Measurements from ENCODE around the gene CAVIN3.
"Not testable (repeated sequence)": the region's sequence is repeated elsewhere in the genome, so short reads cannot be mapped to it uniquely, and the experiment has no call there.

The CAVIN3 gene

DNA sequence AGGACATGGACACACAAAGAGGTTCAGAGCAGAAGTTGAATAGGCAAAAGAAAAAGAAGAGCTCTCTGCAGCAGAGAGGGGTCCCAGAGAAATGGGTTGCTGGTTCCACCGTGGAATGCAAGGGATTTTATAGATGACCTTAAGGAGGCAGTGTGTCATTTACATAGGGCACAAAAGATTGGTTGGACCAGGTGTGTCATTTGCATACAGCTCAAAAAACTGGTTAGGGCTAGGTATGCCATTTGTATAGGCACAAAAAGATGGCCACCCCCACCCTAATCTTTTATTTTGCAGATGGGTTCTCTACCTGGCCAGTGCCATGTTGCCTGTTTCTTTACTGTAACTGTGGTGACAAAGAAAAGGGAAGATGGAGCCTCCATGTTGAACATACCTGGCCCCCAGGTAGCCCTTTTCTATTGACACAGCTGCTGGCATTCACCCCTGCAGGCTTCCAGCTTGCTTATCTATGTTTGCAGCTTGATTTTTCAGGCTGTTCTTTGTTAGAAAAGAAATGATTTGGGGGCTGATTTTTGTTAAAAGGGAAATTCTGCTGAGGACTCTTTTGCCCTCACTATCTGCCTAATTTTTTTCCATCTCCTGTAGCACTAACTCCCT is 3.1 kb upstream of the CAVIN3 start:
- DNase-seq = no peak

DNA sequence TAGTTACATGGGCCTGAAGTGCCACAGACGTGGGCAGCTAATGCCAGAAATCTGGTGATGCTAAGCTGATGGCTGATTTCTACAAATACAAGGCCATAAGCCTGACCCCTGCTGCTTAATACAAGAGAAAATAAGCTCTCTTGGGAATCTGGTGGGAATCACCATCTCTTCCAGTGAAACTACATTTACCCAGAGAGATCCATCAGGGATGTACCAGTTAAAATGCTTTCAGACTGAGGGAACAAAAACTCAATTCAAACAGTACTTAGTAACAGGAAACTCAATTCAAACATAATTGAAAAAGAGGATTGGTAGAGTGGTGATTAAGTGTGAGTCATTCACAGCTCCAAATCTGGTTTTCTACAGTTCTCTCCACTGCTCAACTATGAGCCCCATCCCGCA is 1.7 kb upstream of the CAVIN3 start:
- DNase-seq = no peak

DNA sequence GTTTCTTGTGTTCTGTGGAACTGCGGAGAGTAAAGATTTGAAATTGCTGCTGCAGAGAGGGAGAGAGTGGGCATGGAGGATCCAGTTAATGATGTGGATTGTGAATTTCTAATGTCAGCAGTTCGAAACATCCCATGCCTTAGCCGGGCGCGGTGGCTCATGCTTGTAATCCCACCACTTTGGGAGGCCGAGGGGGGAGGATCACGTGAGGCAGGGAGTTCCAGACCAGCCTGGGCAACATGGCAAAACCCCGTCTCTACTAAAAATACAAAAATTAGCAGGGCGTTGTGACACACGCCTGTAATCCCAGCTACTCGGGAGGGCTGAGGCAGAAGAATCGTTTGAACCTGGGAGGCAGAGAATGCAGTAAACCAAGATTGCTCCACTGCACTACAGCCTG is 1.1 kb upstream of the CAVIN3 start:
- no peak for DNase-seq

DNA sequence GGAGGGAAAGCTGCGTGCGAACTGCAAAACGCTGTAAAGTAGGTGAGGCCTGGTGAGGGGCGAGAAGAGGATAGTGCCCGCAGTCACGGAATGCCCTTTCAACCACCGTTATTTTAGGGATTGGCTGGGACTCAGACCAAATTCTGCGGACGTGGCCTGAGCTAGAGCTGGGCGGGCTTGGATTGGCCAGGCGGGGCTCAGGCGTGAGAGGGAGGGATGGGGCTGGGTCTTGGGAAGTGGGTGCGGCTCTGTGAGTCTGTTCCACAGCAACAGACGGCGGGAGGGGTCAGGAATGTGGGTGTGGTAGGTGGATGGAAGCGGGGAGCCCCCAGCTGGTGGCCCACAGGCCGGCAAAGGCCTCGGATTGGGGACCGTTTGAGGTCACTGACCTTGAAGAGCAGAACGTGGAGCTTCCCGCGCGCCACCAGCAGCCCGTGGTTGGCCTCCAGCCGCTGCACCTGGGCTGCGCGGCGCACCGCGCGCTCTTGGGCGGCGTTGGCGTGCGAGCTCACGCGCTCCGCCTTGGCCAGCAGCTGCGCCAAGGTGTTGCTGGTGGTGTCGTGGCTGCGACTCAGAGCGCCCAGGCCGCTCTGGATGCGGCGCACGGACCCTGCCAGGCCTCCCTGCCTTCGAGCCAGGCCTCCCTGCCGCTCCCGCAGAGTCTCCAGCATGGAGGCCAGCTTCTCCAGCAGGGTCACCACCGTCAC is 444 bp downstream of the CAVIN3 start:
- DNase-seq = no peak

DNA sequence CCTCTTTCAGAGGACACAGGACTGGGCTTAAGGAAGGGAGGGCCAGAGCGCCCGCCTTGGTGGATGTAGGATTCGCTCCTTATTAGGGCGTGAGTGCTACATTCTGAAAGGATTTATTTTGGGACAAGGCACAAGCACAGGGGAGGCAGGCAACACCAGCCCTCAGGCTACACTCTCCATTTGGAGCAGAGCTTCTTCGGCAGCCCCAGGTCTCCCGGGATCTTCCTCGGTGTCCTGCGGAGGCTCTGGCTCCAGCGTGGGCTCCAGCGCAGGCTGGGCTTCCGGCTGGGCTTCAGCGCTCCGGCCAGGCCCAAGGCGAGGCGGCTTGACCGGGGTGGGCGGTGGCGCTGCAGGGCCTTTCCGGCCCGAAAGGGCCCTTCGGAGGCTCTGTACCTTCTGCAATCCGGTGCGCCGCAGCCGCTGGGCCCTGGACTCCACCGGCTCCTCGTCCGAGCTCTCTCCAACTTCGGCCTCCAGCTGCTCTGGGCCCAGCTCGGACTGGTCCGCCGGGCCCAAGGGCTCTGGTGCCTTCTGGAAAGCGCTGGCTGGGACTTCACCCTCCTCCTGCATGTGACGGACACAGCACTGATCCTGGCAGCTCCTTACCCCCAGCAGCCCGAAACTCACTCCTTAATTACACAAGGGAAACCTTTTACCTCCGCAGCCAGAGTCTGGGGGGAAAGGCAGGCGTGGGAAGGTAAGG is 1.1 kb downstream of the CAVIN3 start:
- DNase-seq = no peak

DNA sequence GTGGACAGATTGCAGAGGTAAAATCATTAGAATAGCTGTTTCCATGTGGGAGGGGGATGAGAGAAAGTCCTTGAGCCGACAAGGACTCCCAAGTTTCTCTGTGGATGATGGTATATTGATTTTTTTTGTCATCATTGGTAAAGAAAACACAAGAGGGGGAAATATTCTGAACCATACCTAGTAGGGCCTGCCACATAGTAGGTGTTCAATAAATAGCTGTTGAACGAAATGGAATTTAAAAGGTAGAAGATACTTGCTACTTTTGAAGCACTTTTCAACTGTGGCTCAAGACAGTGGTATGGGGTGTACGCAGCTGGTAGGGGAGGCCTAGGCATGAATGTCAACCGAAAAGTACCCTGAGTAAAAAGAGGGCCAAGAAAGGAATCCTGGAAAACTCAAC is 2.1 kb downstream of the CAVIN3 start:
- DNase-seq = no peak

DNA sequence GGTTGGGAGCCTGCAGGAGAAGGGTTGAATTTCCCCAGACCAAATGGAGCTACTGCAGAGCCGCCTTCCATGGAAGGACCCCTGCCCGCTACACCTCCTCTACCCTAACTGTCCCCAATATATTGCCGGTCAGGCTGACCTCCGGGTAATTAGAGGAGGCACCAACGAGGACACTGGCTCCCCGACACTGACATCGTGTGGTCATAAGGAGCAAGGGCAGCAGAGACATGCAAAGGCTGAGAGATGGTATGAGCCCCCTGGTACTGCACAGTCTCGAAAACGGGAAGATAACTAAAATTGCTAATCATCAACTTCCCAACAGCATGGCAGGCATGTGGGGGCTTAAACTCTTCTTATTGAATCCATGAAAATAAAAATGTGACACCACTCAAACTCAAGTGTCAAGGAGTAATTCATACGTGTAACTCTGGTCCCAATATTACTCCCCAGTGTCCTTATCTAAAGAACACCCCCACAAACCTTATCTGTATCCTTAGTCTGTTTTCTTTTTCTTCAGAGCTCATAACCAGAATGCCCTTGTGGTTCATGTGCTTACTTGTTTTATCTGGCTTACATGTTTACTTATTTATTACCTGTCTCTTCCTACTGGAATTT is 4.4 kb downstream of the CAVIN3 start:
- DNase-seq = peak; percentile 30

DNA sequence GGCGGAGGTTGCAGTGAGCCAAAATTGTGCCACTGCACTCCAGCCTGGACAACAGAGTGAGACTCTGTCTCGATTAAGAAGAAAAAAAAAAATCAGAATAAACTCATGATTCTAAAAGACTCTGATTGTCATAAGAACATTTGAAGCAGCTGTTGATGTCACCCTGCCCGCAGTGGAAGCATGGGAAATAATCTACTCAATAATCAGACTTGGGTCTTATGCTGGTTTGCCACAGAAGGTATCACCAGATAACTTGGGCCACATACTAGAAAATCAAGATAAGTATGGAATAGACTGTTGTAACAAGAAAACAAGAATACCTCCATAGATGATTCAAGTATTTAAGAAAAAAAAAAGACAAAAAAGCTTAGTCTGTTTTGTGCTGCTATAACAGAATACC is 8.2 kb downstream of the CAVIN3 start:
- DNase-seq = no peak

DNA sequence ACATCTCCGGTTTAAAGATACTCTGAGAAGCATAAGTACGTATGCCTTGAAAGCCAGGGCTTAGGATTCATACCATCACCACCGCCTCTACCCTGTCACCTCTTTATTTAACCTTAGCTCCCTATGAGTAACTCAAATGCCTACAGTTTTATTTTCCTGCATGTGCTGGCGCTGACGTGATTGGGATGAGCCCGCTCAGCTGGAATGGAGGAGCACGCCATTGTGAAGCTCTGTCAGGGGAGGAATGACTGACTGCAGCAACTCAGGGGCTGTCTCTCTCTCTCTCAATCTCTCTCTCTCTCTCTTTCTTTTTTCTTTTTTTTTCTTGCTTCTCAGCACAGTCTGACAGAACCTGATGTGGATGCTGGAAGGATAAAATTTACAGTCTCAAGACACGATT is 12.4 kb downstream of the CAVIN3 start:
- no peak for DNase-seq

DNA sequence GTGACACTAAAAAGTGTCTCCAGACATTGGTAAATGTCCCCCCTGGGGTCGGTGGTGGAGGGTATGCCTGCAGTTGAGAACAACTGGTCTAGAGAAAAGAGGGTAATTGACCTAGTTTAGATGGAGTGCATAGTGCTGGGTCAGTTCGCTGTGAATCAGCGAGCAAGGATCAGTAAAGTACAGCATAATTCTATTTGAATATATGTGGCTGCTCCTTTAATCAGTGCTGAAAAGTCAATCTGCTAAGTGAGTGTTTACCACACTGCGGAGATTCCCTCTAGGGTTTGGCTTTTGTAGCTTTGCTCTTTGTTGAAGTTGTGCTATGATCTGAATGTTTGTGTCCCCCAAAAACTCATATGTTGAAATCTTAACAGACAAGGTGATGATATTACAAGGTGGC is 15.0 kb downstream of the CAVIN3 start:
- DNase-seq = no peak

DNA sequence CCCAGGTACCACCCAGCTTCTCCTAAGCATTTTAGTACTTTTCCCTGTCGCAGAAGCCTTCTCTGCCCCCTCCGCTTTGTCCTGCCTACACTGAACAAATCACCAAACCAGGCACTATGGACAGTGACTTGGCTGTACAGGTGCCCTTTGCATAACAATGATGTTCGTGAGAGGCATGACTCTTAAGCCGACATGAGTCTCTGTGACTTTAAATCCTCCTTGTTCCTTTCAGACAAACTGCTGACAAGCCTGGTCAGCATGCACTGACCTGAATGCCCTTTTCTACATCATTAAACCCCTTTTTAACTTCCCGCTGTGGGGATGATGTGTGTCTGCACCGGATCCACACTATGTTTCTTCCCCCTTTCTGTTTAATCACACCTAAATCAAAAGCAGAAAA is 16.6 kb downstream of the CAVIN3 start:
- no peak for DNase-seq

DNA sequence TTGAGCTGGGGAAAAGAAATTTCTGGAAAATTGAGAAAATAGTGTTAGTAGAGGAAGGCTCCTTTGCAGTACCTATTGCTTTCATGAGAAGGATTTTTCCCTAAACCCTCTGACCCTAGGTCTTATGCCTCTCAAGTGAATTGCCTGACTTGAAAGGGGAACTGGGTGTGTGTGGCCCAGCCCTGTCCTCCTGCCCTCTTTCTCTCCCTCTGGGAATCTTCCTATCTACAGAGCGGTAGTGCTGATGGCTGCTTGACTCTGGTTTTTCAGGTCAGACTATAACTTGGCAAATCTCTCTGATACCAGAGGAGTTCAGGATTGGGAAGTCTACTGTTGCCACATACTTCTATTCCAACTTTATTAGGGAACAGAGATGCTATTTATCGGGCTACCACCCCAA is 19.2 kb downstream of the CAVIN3 start:
- no peak for DNase-seq

DNA sequence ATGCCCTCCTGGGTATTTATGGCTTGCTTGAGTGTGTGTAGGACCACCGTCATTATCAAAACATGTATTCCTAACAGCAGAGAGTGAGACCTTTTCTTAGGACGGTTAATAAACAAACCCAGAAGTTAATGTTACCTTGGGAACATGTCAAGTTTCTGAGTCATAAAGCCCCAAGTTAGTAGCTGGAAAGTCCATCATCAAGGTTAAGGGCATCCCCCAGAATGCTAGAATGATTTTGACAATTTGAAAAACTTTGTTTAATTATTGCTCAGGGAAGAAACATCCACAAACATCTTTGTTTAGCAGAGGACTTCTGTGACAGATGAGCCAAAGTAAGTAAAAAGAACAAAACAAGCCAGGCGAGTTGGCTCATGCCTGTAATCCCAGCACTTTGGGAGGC is 20.0 kb downstream of the CAVIN3 start:
- no peak for DNase-seq

DNA sequence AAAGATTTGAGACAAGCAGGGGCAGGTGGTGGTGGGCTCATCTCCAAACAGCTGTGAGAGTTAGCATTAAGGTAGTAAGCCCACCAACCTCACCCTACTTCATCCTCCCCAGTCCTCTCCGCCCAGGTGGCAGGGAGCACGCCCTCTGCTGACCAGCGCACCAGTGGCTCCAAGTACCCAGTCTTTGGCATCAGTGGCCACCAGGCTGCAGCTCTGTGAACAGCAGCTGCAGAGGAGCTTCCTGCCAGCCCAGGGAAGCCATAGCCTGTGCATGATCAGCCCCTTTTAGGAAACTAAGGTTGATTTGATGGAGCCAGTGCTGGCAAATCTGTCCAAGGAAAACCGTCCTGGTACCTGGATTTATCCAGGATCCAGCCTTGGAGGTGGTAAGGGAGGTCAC is 21.7 kb downstream of the CAVIN3 start:
- no peak for DNase-seq

DNA sequence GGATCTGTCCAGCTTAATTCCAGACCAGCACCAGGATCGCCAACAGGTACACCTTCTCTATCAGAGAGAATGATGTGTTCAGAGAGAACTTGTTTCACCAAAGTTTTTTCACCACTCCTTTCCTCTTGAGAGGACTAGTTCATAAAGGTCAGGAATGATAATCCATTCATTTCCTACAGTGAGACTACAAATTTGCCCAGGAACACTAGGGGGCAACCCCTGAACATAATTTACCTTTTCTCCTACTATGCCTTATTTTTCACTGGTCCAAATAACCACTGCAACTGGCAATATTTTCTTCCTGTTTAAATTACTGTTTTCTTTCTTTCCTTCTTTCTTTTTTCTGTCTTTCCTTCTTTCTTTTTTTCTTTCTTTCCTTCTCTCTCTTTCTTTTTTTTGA is 22.5 kb downstream of the CAVIN3 start:
- DNase-seq = no peak

DNA sequence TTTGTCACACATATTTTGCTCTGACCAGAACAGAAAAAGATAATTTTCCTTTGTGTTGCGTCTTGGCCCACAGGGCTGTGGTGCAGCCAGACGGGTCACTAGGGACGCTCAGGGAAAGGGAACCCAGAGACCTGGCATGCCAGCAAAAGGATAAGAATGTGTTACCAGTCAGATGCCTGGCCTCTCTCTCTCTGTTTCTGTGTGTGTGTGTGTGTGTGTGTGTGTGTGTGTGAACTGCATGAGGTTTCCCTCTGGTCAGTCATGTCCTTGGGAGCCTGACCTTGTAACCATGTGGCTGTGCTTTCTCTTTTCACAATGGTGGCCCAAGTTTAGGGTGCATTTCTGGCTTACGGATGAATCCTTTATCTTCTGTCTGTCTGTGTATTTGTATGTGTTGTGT is 35.3 kb downstream of the CAVIN3 start:
- no peak for DNase-seq

DNA sequence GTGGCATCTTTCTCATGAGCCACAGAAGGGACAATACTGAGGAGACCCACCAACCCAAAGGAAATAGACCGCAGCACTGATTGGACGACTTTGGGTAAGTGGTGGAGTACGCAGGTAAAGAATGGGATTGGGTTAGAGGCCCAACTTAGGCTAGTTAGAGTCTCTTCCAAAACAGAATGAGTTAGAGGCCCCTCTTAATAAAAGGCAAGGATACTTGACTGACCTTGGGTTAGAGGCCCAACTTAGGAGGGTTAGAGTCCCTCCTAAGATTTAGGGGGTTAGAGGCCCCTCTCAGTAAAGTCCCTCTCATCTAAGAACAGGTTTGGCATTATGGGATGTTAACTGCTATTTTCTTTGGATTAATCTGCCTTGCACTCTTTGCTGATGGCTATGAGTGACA is 36.1 kb downstream of the CAVIN3 start:
- DNase-seq = no peak

DNA sequence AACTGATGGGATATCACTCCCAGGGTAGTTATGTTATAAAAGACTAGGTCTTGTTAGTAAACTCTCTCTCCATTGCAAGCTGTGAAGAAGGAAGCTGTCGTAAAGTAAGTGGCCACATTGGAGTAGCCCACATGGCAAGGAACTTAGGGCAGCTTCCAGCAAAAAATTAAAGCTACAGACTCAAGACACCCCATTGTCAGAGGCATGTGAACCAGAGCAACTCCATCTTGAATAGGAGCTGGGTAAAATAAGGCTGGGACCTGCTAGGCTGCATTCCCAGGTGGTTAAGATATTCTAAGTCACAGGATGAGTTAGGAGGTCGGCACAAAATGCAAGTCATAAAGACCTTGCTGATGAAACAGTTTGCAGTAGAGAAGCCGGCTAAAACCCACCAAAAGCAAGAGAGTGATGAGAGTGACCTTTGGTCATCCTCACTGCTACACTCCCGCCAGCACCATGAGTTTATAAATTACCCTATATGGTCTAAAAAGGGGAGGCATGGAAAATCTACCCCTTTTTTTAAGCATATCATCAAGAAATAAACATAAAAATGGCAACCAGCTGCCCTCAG is 36.8 kb downstream of the CAVIN3 start:
- no peak for DNase-seq

DNA sequence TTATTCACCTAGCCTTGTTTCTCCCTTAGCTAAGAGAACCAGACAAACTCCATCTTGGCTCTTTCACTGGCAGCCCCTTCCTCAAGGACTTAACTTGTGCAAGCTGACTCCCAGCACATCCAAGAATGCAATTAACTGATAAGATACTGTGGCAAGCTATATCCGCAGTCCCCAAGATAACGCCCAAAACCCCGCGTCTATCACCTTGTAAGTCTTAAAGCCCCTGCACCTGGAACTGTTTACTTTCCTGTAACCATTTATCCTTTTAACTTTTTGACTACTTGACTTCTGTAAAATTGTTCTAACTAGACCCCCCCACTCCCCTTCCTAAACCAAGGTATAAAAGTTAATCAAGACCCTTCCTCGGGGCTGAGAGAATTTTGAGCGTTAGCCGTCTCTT is 39.5 kb downstream of the CAVIN3 start:
- not testable (repeated sequence) for DNase-seq

DNA sequence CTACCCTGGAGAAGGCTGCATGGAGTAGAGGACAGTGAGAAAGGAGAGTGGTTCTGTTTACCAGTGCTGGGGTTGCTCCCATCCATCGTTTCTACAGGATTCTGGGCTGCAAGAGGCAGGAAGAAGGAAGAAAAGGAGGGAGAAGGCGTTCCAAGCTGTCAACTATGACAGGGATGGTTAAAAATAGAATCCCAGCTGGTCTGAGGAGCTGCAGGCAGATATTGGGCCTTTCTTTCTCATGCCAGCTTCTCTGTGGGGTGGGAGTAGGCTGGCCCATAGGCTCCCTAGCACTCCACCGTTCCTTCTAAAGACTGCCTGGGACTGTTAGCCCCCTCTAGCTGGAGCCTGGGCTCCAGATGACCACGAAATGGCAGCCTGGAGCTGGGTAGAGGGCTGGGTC is 47.1 kb downstream of the CAVIN3 start:
- no peak for DNase-seq

DNA sequence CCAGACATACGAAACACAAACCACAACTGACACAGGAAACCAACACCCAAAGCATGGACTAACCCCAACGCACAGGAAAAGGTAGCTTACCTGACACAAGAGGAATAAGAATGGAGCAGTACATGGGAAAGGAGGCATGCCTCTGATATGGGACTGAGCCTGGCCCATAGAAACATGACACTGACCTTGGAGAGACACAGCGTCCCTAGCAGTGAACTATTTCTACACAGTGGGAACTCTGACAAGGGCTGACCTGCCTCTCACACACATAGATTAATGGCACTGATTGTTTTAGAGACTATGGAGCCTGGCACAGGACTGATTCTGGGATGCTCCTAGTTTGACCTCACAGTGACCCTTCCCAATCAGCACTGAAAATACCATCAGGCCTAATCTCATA is 48.7 kb downstream of the CAVIN3 start:
- no peak for DNase-seq

DNA sequence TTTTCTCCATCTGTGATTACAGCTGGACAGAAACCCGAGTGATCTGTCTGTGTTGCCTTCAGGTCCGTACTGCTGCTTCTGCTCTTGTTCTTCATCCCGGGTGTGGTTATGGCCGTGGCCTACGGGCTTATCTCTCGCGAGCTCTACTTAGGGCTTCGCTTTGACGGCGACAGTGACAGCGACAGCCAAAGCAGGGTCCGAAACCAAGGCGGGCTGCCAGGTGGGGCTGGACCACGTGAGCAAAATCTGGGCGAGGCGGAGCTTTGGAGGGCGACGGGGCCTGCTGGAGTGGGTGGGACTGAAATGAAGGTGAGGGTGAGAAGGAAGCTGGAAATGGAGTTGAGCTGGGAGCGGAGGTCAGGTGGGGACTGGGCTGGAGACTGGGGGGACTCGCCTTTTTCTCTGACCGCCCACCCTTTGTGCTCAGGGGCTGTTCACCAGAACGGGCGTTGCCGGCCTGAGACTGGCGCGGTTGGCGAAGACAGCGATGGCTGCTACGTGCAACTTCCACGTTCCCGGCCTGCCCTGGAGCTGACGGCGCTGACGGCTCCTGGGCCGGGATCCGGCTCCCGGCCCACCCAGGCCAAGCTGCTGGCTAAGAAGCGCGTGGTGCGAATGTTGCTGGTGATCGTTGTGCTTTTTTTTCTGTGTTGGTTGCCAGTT is 49.6 kb downstream of the CAVIN3 start:
- DNase-seq = no peak

DNA sequence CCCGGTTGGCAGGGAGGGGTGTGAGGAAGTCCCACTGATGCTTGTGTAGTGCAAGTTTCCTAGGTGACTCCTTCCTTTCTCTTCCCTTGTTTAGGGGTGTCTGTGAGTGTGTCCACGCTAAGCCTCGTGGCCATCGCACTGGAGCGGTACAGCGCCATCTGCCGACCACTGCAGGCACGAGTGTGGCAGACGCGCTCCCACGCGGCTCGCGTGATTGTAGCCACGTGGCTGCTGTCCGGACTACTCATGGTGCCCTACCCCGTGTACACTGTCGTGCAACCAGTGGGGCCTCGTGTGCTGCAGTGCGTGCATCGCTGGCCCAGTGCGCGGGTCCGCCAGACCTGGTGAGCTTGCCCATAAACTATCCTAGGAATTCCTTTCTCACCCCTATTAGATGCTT is 50.3 kb downstream of the CAVIN3 start:
- DNase-seq = no peak
